HL-60 (cell line): ENCODE data around the gene PLPP2.

Experiments
- DNase-seq, 2 experiments: peaks; one replicate each; pipeline ENCODE4 v3.0.0-alpha.2; 2010 to 2020; ENCODE audit warnings: low read depth in 1 of 2, low spot score in 1 of 2
- H3K27ac ChIP-seq: fragments of 250-450 bp; sonication (Bioruptor Pico); replicated peaks from 2 replicates; pipeline ENCODE4 v1.5.1; 2020; ENCODE audit warnings: mild to moderate bottlenecking, moderate library complexity
- H3K27me3 ChIP-seq: fragments of 250-450 bp; sonication (Bioruptor Pico); 2 replicates; pipeline ENCODE4 v1.5.1; 2021; ENCODE audit warnings: mild to moderate bottlenecking, moderate library complexity; ENCODE audit not compliant: insufficient read depth, poor library complexity, severe bottlenecking
- H3K4me3 ChIP-seq: replicated peaks from 2 replicates; pipeline ENCODE4 v1.5.1; 2011; ENCODE audit warnings: mild to moderate bottlenecking, control low read depth, low read length; ENCODE audit not compliant: insufficient read depth
- CTCF ChIP-seq: IDR thresholded peaks from one replicate; pipeline ENCODE4 v1.5.1; 2011; ENCODE audit warnings: low read length, control low read depth, inconsistent platforms; ENCODE audit not compliant: insufficient read depth
- GABPA ChIP-seq: IDR thresholded peaks from 2 replicates; pipeline ENCODE4 v1.6.1; 2012; ENCODE audit warnings: low read depth
- POLR2AphosphoS5 ChIP-seq: IDR thresholded peaks from 2 replicates; pipeline ENCODE4 v1.6.1; 2012; ENCODE audit warnings: low read depth
- REST ChIP-seq: IDR thresholded peaks from 2 replicates; pipeline ENCODE4 v1.6.1; 2012; ENCODE audit warnings: low read depth; ENCODE audit not compliant: insufficient replicate concordance
- SPI1 ChIP-seq: IDR thresholded peaks from 2 replicates; pipeline ENCODE4 v1.6.1; 2012; ENCODE audit warnings: low read depth, mild to moderate bottlenecking, borderline replicate concordance

PLPP2 gene

DNA sequence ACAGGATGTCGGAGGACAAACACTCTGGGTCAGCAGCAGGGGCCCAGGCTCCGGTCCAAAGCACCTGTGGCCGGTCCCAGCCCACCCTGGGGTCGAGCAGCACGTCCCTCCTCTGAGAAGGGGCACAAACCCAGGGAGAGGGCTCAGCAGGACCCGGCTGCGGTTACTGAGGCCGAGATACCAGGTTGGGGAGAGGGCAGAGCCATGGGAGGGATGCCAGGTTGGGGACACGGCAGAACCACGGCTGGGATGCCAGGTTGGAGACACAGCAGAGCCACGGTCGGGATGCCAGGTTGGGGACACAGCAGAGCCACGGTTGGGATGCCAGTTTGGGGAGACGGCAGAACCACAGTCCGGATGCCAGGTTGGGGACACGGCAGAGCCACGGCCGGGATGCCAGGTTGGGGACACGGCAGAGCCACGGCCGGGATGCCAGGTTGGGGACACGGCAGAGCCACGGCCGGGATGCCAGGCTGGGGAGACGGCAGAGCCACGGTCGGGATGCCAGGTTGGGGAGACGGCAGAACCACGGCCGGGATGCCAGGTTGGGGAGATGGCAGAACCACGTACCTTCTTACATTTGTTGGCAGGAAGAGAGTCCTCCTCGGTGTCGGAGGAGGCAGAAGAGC lies 34.8 kb upstream of the PLPP2 start:
- no peak overlapping the region for H3K4me3 ChIP-seq

DNA sequence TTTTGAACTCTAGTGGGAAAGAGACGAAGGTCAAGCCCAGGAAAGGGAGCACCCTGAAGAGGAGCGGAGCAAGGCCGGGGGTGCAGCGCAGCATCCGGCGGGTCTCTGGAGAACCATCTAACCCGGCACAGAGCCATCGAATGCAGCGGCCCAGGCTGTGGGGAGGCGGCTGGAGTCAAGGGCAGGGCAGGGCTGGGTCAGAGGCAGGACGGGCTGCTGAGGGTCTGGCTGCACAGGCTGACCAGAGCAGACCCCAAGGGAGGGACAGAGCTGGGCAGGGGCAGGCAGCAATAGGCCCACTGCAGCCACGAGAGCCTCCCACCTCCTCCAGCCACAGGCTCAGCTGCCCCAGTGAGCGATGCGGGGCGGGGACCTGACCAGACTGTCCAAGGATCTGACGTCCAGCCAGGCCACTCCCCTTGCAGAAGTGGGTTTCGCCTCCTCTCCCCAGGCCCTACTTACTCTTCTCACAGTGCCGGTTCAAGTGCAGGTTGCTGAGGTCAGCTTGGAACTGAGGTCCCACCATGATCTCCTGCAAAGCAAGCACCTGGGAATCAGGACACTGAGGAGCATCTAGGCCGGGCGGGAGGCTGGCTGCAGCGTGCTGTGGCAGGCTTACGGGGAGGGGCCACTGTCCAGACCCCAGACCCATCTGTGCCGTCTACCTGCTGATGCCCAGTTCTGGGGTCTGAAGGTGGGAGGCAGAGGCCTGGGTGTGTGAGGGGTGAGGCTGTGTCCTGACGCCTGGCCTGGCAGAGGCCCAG lies 34.2 kb upstream of the PLPP2 start:
- no peak for DNase-seq
- no peaks in the 10 kb centered on the region for H3K27me3 ChIP-seq
- no peak overlapping the region for H3K4me3 ChIP-seq
- H3K27ac ChIP-seq: no peak overlapping the region
- no peak for TF ChIP-seq CTCF
- TF ChIP-seq SPI1: no peak

More for the DNA sequence above, 34.8 kb upstream of the PLPP2 start:
- no peak for TF ChIP-seq SPI1
- no peak for TF ChIP-seq GABPA
- no peak for TF ChIP-seq POLR2AphosphoS5
- TF ChIP-seq REST: no peak
- TF ChIP-seq CTCF: no peak
- no peak overlapping the region for H3K27ac ChIP-seq
- H3K27me3 ChIP-seq: no peaks in the 10 kb centered on the region
- DNase-seq: no peak

DNA sequence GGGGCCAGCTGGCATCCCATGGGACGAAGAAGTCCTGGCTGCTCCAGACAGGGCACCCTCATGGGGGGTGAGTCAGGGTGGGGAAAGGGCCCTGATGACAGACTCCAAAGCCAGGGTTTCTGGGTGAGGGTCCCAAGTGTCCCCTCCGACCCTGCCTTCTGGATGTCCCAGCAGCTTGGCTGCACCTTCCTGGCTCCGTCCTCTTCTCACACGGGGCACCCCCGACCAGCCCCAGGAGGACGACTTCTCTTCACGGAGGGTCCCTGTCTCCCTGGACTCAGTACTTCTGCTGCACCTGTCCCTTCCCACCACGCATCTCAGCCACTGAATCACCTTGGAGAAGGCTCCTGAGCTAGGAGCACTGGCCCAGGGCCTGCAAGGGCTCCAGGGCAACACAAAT lies 33.5 kb upstream of the PLPP2 start:
- no peak for DNase-seq
- H3K27ac ChIP-seq: no peak overlapping the region
- H3K27me3 ChIP-seq: no peaks in the 10 kb centered on the region
- TF ChIP-seq POLR2AphosphoS5: no peak
- no peak for TF ChIP-seq CTCF
- TF ChIP-seq SPI1: no peak
- no peak for TF ChIP-seq GABPA
- TF ChIP-seq REST: no peak
- no peak overlapping the region for H3K4me3 ChIP-seq
